Erythroblast (primary cell): ENCODE measurements around the gene PRKAR1B.

Experiments
- GATA1 ChIP-seq: IDR thresholded peaks from 2 replicates; pipeline ENCODE4 v1.6.1; 2011; ENCODE audit warnings: low read depth, mild to moderate bottlenecking, control low read depth, low read length, moderate library complexity
- POLR2A ChIP-seq: IDR thresholded peaks from 2 replicates; pipeline ENCODE4 v1.6.1; 2011; ENCODE audit warnings: mild to moderate bottlenecking, low read length

DNA sequence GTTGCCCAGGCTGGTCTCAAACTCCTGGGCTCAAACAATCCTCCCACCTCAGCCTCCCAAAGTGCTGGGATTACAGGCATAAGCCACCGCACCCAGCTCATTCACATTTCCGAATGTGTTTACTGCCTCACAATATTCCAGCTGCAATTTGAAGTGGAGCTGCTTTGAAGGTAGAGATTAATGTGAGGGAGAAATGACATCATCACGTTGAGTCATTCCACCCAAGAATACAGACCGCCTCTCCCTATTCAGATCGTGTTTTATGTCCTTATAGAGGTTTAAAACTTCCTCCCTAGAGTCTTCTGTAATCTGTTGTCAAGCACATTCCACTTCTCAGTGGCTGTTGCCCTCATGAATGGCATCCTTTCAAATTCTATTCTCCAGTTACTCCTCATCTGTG, 107.0 kb downstream of the PRKAR1B start:
- TF ChIP-seq POLR2A (no peak), GATA1 (no peak)
